Retina (tissue), 1 donor: ENCODE measurements around the gene C5orf63.
"Not testable (repeated sequence)": the region's sequence is repeated elsewhere in the genome, so short reads cannot be mapped to it uniquely, and the experiment has no call there.

Experiments used
- DNase-seq: peaks from one replicate; pipeline ENCODE4 v3.0.0-alpha.2; 2016

C5orf63 gene

DNA sequence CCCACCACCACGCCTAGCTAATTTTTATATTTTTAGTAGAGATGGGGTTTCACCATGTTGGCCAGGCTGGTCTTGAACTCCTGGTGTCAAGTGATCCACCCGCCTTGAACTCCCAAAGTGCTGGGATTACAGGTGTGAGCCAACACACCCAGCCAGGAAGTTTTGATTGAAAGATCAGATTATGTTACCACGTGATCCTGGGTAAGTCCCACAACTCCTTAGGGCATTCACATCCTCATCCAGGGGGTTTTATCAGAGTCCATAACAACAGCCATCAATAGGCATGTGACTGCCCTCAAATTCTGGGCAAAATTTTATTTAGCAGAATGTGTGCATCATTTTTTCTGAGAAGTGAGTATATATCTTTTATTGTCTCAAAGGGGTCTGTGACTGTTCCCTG lies 68.0 kb downstream of the C5orf63 start:
- not testable (repeated sequence) for DNase-seq

- no peak for DNase-seq
Observed at GRCh38 chr5:127004721-127005120, 68.6 kb downstream of the C5orf63 start.

DNA sequence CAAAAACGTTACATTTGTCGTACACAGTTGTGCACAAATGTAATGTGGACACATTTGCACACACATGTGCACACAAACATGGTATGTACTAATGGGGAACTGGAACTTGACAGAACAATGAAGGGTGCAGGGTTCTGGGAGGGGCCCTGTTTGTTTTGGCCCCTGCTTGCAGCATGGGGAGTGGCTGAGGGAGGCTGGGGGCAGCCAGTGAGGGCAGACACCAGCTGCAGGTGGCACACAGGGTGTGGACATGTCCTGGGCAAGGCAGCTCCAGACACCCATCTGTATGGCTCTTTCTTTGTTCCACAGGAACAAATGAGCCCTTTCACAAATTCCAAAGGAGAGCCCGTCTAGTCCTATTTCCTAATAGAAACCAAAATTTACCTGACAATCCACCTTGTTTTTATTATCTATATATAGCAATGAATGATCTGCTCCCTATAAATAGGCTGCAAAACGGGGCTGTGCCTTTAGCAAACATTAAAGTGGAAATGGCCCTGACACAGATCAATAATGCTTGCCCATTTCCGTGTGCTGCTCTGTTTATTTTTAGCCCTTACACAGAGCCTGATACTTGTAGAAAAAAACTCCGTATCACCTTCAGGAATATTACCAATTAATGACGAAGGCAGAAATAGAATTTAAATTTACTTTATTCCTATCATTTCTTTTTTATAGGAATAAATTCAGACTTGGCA lies 69.4 kb downstream of the C5orf63 start:
- no peak for DNase-seq

DNA sequence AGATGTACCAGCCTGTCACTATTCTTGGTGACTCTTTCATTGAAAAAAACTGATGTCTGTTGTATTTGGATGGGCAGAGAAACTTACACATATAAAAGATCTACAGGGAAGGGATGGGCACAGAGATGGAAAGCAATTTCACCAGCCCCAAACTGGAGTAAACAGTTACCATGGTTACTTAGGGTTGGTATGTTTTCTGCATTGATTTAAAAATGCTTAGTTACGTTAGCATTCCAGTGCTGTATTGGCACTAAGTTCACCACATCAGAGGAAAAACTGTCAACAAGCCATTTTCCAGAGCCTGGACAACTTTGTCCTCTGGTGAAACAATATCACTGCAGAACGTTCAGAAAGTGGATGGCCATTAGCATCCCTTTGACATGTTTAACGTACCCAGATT lies 70.9 kb downstream of the C5orf63 start:
- DNase-seq = no peak

GRCh38 chr5:127001621-127002296 lies 71.5 kb downstream of the C5orf63 start:
- no peak for DNase-seq
